Measurements from ENCODE around the gene ASB11.

- TF ChIP-seq CTCF (IDR thresholded peaks at IDR 0.05; ENCODE audit: low read depth, low read length, poor library complexity, severe bottlenecking) (no peak), EZH2phosphoT487 (IDR thresholded peaks at IDR 0.05; ENCODE audit: borderline replicate concordance, low read length) (no peak)
Measured at GRCh38 chrX:15298780-15299179, 16.7 kb downstream of the ASB11 start.
